ENCODE results near the gene TNRC18. TPM values are rescaled to one million over a fixed set of nuclear protein-coding genes. Genes with fewer than 3 reads are reported as not detected.

Gene TNRC18
- total RNA-seq, 4 donors from 2014 or later: 81.1 to 160 (median 104) TPM

GRCh38 chr7:5394264-5395105 lies 29.1 kb downstream of the TNRC18 start:
- Histone ChIP-seq H3K9me3 (no peaks in the 10 kb centered on the region), H3K4me1 (peaks cover 41% of the 10 kb centered on the region), H3K36me3 (peaks cover 51% of the 10 kb centered on the region), H3K4me3 (no peak overlapping the region), H3K27me3 (no peaks in the 10 kb centered on the region), H3K27ac (no peak overlapping the region)
- no peak for DNase-seq (ENCODE audit: low spot score in 2 of 2)
- TF ChIP-seq EP300 (IDR thresholded peaks at IDR 0.05): no peak
- TF ChIP-seq, protein P1, sequence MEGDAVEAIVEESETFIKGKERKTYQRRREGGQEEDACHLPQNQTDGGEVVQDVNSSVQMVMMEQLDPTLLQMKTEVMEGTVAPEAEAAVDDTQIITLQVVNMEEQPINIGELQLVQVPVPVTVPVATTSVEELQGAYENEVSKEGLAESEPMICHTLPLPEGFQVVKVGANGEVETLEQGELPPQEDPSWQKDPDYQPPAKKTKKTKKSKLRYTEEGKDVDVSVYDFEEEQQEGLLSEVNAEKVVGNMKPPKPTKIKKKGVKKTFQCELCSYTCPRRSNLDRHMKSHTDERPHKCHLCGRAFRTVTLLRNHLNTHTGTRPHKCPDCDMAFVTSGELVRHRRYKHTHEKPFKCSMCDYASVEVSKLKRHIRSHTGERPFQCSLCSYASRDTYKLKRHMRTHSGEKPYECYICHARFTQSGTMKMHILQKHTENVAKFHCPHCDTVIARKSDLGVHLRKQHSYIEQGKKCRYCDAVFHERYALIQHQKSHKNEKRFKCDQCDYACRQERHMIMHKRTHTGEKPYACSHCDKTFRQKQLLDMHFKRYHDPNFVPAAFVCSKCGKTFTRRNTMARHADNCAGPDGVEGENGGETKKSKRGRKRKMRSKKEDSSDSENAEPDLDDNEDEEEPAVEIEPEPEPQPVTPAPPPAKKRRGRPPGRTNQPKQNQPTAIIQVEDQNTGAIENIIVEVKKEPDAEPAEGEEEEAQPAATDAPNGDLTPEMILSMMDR (IDR thresholded peaks at IDR 0.05): no peak
- TF ChIP-seq POLR2AphosphoS5 (IDR thresholded peaks at IDR 0.05): no peak
- no peak for TF ChIP-seq POLR2A (IDR thresholded peaks at IDR 0.05)
- 90% methylated on average over 16 of the region's 33 CpGs for WGBS

DNA sequence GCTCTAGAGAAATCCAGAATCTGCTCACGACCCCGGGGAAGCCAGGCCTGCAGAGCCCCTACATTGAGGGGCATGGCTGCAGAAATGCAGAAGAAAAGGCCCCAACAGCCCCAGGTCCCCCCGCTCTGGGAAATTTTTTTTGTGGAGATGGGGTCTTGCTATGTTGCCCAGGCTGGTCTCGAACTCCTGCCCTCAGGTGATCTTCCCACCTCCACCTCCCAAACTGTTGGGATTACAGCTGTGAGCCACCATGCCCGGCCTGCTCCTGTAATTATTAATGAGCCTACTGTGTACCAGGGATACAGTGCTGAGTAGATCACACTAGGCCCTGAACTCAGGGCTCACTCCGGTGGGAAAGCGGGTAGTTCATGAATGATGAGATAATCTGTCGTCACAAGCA lies 29.9 kb downstream of the TNRC18 start:
- H3K4me1 ChIP-seq: peaks cover 41% of the 10 kb centered on the region
- 94% methylated on average over 7 of the region's 8 CpGs for WGBS

GRCh38 chr7:5393328-5393727 lies 30.3 kb downstream of the TNRC18 start:
- Histone ChIP-seq H3K27ac (no peak overlapping the region), H3K36me3 (peaks cover 63% of the 10 kb centered on the region)
- 76% methylated on average over 9 of the region's 9 CpGs for WGBS

More for the DNA sequence above, 29.9 kb downstream of the TNRC18 start:
- H3K4me3 ChIP-seq: no peak overlapping the region
- no peaks in the 10 kb centered on the region for H3K27me3 ChIP-seq
- no peaks in the 10 kb centered on the region for H3K9me3 ChIP-seq
- peaks cover 59% of the 10 kb centered on the region for H3K36me3 ChIP-seq
- no peak for DNase-seq (ENCODE audit: low spot score in 2 of 2)
- no peak for TF ChIP-seq EP300 (IDR thresholded peaks at IDR 0.05)
- TF ChIP-seq, protein P1 (IDR thresholded peaks at IDR 0.05): no peak
- no peak for TF ChIP-seq POLR2A (IDR thresholded peaks at IDR 0.05)
- no peak for TF ChIP-seq POLR2AphosphoS5 (IDR thresholded peaks at IDR 0.05)
- no peak overlapping the region for H3K27ac ChIP-seq

GRCh38 chr7:5390918-5391317 lies 32.7 kb downstream of the TNRC18 start:
- DNase-seq (ENCODE audit: low spot score in 2 of 2): no peak
- WGBS: 94% methylated on average over 7 of the region's 7 CpGs
- H3K4me1 ChIP-seq: peaks cover 23% of the 10 kb centered on the region
- no peaks in the 10 kb centered on the region for H3K27me3 ChIP-seq
- no peaks in the 10 kb centered on the region for H3K9me3 ChIP-seq
- no peak overlapping the region for H3K27ac ChIP-seq
- H3K4me3 ChIP-seq: no peak overlapping the region
- TF ChIP-seq POLR2AphosphoS5 (IDR thresholded peaks at IDR 0.05) (no peak), POLR2A (IDR thresholded peaks at IDR 0.05) (no peak), EP300 (IDR thresholded peaks at IDR 0.05) (no peak)
- TF ChIP-seq, protein P1 (IDR thresholded peaks at IDR 0.05): no peak
- peaks cover 86% of the 10 kb centered on the region for H3K36me3 ChIP-seq

More at GRCh38 chr7:5393328-5393727, 30.3 kb downstream of the TNRC18 start:
- Histone ChIP-seq H3K27me3 (no peaks in the 10 kb centered on the region), H3K9me3 (no peaks in the 10 kb centered on the region), H3K4me3 (no peak overlapping the region), H3K4me1 (peaks cover 41% of the 10 kb centered on the region)
- no peak for DNase-seq (ENCODE audit: low spot score in 2 of 2)
- no peak for TF ChIP-seq POLR2A (IDR thresholded peaks at IDR 0.05)
- TF ChIP-seq POLR2AphosphoS5 (IDR thresholded peaks at IDR 0.05): no peak
- no peak for TF ChIP-seq EP300 (IDR thresholded peaks at IDR 0.05)
- TF ChIP-seq, protein P1 (IDR thresholded peaks at IDR 0.05): no peak

GRCh38 chr7:5388905-5389433 lies 34.7 kb downstream of the TNRC18 start:
- Histone ChIP-seq H3K36me3 (peaks cover 95% of the 10 kb centered on the region), H3K4me3 (no peak overlapping the region), H3K4me1 (peaks cover 17% of the 10 kb centered on the region), H3K27me3 (no peaks in the 10 kb centered on the region), H3K9me3 (no peaks in the 10 kb centered on the region), H3K27ac (no peak overlapping the region)
- no peak for TF ChIP-seq EP300 (IDR thresholded peaks at IDR 0.05)
- TF ChIP-seq POLR2A (IDR thresholded peaks at IDR 0.05): no peak
- TF ChIP-seq POLR2AphosphoS5 (IDR thresholded peaks at IDR 0.05): no peak
- TF ChIP-seq, protein P1 (IDR thresholded peaks at IDR 0.05): no peak
- DNase-seq (ENCODE audit: low spot score in 2 of 2): no peak
- 95% methylated on average over 42 of the region's 64 CpGs for WGBS

All from suprapubic skin (tissue), 4 donors.